Uterus (tissue), 4 donors: ENCODE measurements around the gene TIMM13. TPM values are rescaled to one million over a fixed set of nuclear protein-coding genes. Genes with fewer than 3 reads are reported as not detected.
"Not testable (repeated sequence)": the region's sequence is repeated elsewhere in the genome, so short reads cannot be mapped to it uniquely, and the experiment has no call there.

Experiments
- DNase-seq, 2 donors: peaks; one replicate each; pipeline ENCODE4 v3.0.0-alpha.2; 2019 to 2020
- H3K27ac ChIP-seq, 2 donors: fragments of 200-600 bp; sonication (generic); 1 replicate in 1 of 2; 2 replicates in 1 of 2; pipeline ENCODE4 v1.5.1; 2016 to 2018
- H3K27me3 ChIP-seq, 2 donors: fragments of 200-600 bp; sonication (generic); one replicate each; pipeline ENCODE4 v1.5.1; 2018 to 2019; ENCODE audit warnings: control low read depth in 1 of 2
- H3K36me3 ChIP-seq, 2 donors: fragments of 200-600 bp; sonication (generic); one replicate each; pipeline ENCODE4 v1.5.1; 2019; ENCODE audit warnings: control low read depth in 1 of 2
- H3K4me1 ChIP-seq, 2 donors: fragments of 200-600 bp; sonication (generic); one replicate each; pipeline ENCODE4 v1.5.1; 2018 to 2019; ENCODE audit warnings: control low read depth in 1 of 2
- H3K4me3 ChIP-seq, 2 donors: fragments of 200-600 bp; sonication (generic); 1 replicate in 1 of 2; 2 replicates in 1 of 2; pipeline ENCODE4 v1.5.1; 2018 to 2019; ENCODE audit warnings: mild to moderate bottlenecking in 1 of 2
- H3K9me3 ChIP-seq, 2 donors: fragments of 200-600 bp; sonication (generic); one replicate each; pipeline ENCODE4 v1.5.1; 2019; ENCODE audit warnings: control low read depth in 1 of 2
- CTCF ChIP-seq, 4 experiments: fragments of 200-600 bp in 2 of 4; fragments of 450-650 bp in 2 of 4; sonication (generic) in 2 of 4; IDR thresholded peaks; one replicate each; pipeline ENCODE4 v1.5.1; 2016 to 2019; ENCODE audit warnings: antibody characterized with exemption in 4 of 4, mild to moderate bottlenecking in 2 of 4, moderate library complexity in 1 of 4
- POLR2A ChIP-seq, 2 donors: fragments of 450-650 bp; IDR thresholded peaks; one replicate each; pipeline ENCODE4 v1.6.1; 2016; ENCODE audit warnings: antibody characterized with exemption in 2 of 2, mild to moderate bottlenecking in 1 of 2, moderate library complexity in 1 of 2
- intact Hi-C: fragments of 100-400 bp; cut with DNase I; formaldehyde crosslinking; loops from one replicate; pipeline ENCODE4 v1.15.1; 2023; ENCODE audit warnings: low total_unique reads
- total RNA-seq, 4 donors: library from RNA; depleted of rRNA in 3 of 4; stranded (reverse); fragments of >200 nt in 3 of 4; gene quantifications; one replicate each; pipeline versions ENCODE4 v1.1.0 to v1.2.4, GENCODE V29; 2014 to 2023
- donor health status: DM: yes; HTN: yes; CAD: no.

Gene TIMM13
- total RNA-seq, 4 donors from 2014 or later = 6.5 to 53.8 (median 31.9) TPM

GRCh38 chr19:2462635-2463421 lies 35.4 kb upstream of the TIMM13 start:
- Histone ChIP-seq H3K27ac (peak overlapping the region; percentile 61 to 68), H3K9me3 (no peaks in the 10 kb centered on the region), H3K27me3 (no peaks in the 10 kb centered on the region), H3K36me3 (no peaks in the 10 kb centered on the region), H3K4me3 (peak overlapping the region; percentile 30 to 60), H3K4me1 (peaks cover 0 to 8% of the 10 kb centered on the region in 2 donors)
- intact Hi-C loops = no loop called here
- TF ChIP-seq CTCF (IDR thresholded peaks at IDR 0.05) = peak in 2 of 4 experiments; percentile 36 to 59
- TF ChIP-seq POLR2A (IDR thresholded peaks at IDR 0.05) = peak in 1 of 2 donors; percentile 68
- peak; percentile 90 to 94 for DNase-seq

- TF ChIP-seq CTCF (IDR thresholded peaks at IDR 0.05) (no peak), POLR2A (IDR thresholded peaks at IDR 0.05) (no peak)
- intact Hi-C loops = no loop called here
- Histone ChIP-seq H3K4me3 (peak overlapping the region; percentile 30 to 60), H3K27ac (peak overlapping the region in 1 of 2 donors; percentile 61), H3K4me1 (peaks cover 0 to 11% of the 10 kb centered on the region in 2 donors), H3K27me3 (no peaks in the 10 kb centered on the region), H3K36me3 (no peaks in the 10 kb centered on the region), H3K9me3 (no peaks in the 10 kb centered on the region)
- DNase-seq = peak in 1 of 2 donors; percentile 41
Observed at GRCh38 chr19:2461751-2462634, 34.6 kb upstream of the TIMM13 start.

GRCh38 chr19:2460245-2460644 lies 32.9 kb upstream of the TIMM13 start:
- DNase-seq = no peak
- intact Hi-C loops = no loop called here
- H3K4me1 ChIP-seq = peaks cover 0 to 19% of the 10 kb centered on the region in 2 donors
- TF ChIP-seq POLR2A (IDR thresholded peaks at IDR 0.05) = no peak
- no peaks in the 10 kb centered on the region for H3K27me3 ChIP-seq
- H3K36me3 ChIP-seq = no peaks in the 10 kb centered on the region
- no peak overlapping the region for H3K4me3 ChIP-seq
- no peak overlapping the region for H3K27ac ChIP-seq
- no peaks in the 10 kb centered on the region for H3K9me3 ChIP-seq

GRCh38 chr19:2458776-2459175 lies 31.4 kb upstream of the TIMM13 start:
- H3K4me1 ChIP-seq = peaks cover 0 to 21% of the 10 kb centered on the region in 2 donors
- H3K9me3 ChIP-seq = not testable (repeated sequence)

GRCh38 chr19:2458054-2458453 lies 30.7 kb upstream of the TIMM13 start:
- intact Hi-C loops = no loop called here
- H3K27ac ChIP-seq = no peak overlapping the region

More at GRCh38 chr19:2458776-2459175, 31.4 kb upstream of the TIMM13 start:
- H3K27ac ChIP-seq, H3K36me3 ChIP-seq, H3K27me3 ChIP-seq, H3K4me3 ChIP-seq, intact Hi-C loops, DNase-seq: not testable (repeated sequence)

More at GRCh38 chr19:2458054-2458453, 30.7 kb upstream of the TIMM13 start:
- TF ChIP-seq CTCF (IDR thresholded peaks at IDR 0.05) = no peak
- no peak for TF ChIP-seq POLR2A (IDR thresholded peaks at IDR 0.05)
- Histone ChIP-seq H3K4me1 (peaks cover 0 to 21% of the 10 kb centered on the region in 2 donors), H3K9me3 (no peaks in the 10 kb centered on the region), H3K36me3 (no peaks in the 10 kb centered on the region), H3K4me3 (no peak overlapping the region), H3K27me3 (no peaks in the 10 kb centered on the region)
- DNase-seq = no peak
